K562 (cell line): ENCODE results near the gene PET100. TPM values are rescaled to one million over a fixed set of nuclear protein-coding genes. Genes with fewer than 3 reads are reported as not detected.

Source experiments
- ATF6 ChIP-seq: sonication (generic); formaldehyde crosslinking; IDR thresholded peaks from 2 replicates; pipeline ENCODE4 v1.4.0; 2020; ENCODE audit warnings: mild to moderate bottlenecking, missing genetic modification reagents
- FOXK1 ChIP-seq: sonication (generic); formaldehyde crosslinking; IDR thresholded peaks from 2 replicates; pipeline ENCODE4 v1.8.0; 2022; ENCODE audit warnings: missing genetic modification reagents, mild to moderate bottlenecking, borderline replicate concordance
- JUND ChIP-seq, 2 experiments: IDR thresholded peaks; 2 replicates in 1 of 2; 3 replicates in 1 of 2; pipeline ENCODE4 v1.6.1; 2011; ENCODE audit warnings: borderline replicate concordance in 2 of 2, low read depth in 2 of 2, low read length in 2 of 2, improper control_type of control experiment in 1 of 2, missing biosample characterization in 1 of 2, missing genetic modification characterization in 1 of 2, missing genetic modification reagents in 1 of 2
- MAZ ChIP-seq, 2 experiments: fragments of 450-650 bp in 1 of 2; sonication (generic) in 1 of 2; formaldehyde crosslinking; IDR thresholded peaks in 1 of 2; conservative IDR thresholded peaks in 1 of 2; 2 replicates each; pipeline versions ENCODE4 v1.4.0 to v1.5.0; 2020; ENCODE audit warnings: mild to moderate bottlenecking in 1 of 2, missing genetic modification reagents in 1 of 2
- USF1 ChIP-seq: sonication (generic); formaldehyde crosslinking; IDR thresholded peaks from 2 replicates; pipeline ENCODE4 v1.9.0; 2022; ENCODE audit warnings: mild to moderate bottlenecking, missing genetic modification reagents
- YY1 ChIP-seq, 3 experiments: IDR thresholded peaks; 2 replicates each; pipeline ENCODE4 v1.6.1; 2011; ENCODE audit warnings: low read length in 2 of 3, mild to moderate bottlenecking in 2 of 3, moderate library complexity in 2 of 3, borderline replicate concordance in 1 of 3, control low read depth in 1 of 3, low read depth in 1 of 3; ENCODE audit not compliant: insufficient read depth in 3 of 3, insufficient replicate concordance in 2 of 3, control insufficient read depth in 1 of 3, insufficient read length in 1 of 3; ENCODE audit errors: extremely low read depth in 1 of 3
- ZNF707 ChIP-seq: fragments of 250-450 bp; sonication (Bioruptor Pico); conservative IDR thresholded peaks from 2 replicates; pipeline ENCODE4 v1.8.0; 2022; ENCODE audit warnings: inconsistent platforms, mild to moderate bottlenecking, moderate library complexity
- polyA plus RNA-seq, 8 experiments: library from polyadenylated mRNA; depleted of rRNA in 4 of 8; stranded (reverse) in 5 of 8; unstranded in 3 of 8; fragments of >200 nt; fragmentation: Nextera tagmentation in 2 of 8; fragmentation: Illumina TruSeq in 1 of 8; extraction: Ambion mirVana in 2 of 8; extraction: Trizol in 1 of 8; gene quantifications; 2 replicates each; pipeline versions ENCODE4 v1.2.1 to v1.2.3, GENCODE V29; 2011 to 2014; ENCODE audit warnings: inconsistent platforms in 1 of 8, missing spikeins in 1 of 8
- total RNA-seq, 7 experiments: library from RNA; depleted of rRNA in 6 of 7; stranded (reverse); fragments of >200 nt in 6 of 7; fragmentation: Illumina TruSeq in 2 of 7; extraction: Trizol in 2 of 7; gene quantifications; 2 replicates each; pipeline versions ENCODE4 v1.2.1 to v1.2.3, GENCODE V29; 2011 to 2021; ENCODE audit warnings: low replicate concordance in 1 of 7

The PET100 gene
- total and polyA plus RNA-seq, 9 of the 15 experiments (the other 6 are each of a cell fraction or from before 2014, with no cell fraction given): 62.3 to 351 (median 98.3) TPM

- TF ChIP-seq ATF6 (CRISPR knock-in tag) (peak; percentile 59; the same call in 1 of the 2 replicates), JUND (IDR thresholded peaks at IDR 0.05; ENCODE audit: borderline replicate concordance, low read depth, low read length) (0 out of 2 replicates have a peak, but pooled peaks have one; percentile 3), JUND (tag; IDR thresholded peaks at IDR 0.05; ENCODE audit: borderline replicate concordance, low read depth, low read length) (no peak), YY1 (IDR thresholded peaks at IDR 0.05; ENCODE audit: borderline replicate concordance in 1 of 3, control insufficient read depth in 1 of 3, extremely low read depth in 1 of 3, insufficient read depth in 3 of 3, insufficient read length in 1 of 3, insufficient replicate concordance in 2 of 3, low read depth in 1 of 3, low read length in 2 of 3) (peak; percentile 63 to 94 (median 92)), USF1 (CRISPR knock-in tag) (peak; percentile 58), MAZ (CRISPR knock-in tag; conservative IDR thresholded peaks at IDR 0.05 in 1 of 2, IDR thresholded peaks at IDR 0.05 in 1 of 2) (peak; percentile 55 to 65), ZNF707 (no peak), FOXK1 (CRISPR knock-in tag) (no peak)
- TF ChIP-seq, all 486 proteins: peak for 83
Measured at GRCh38 chr19:7636691-7637373, 7.2 kb downstream of the PET100 start, which contains the start of gene STXBP2 (continued).
